ENCODE results near the gene GNAO1. TPM values are rescaled to one million over a fixed set of nuclear protein-coding genes. Genes with fewer than 3 reads are reported as not detected.

GNAO1 gene
- total and polyA plus RNA-seq, 2 of the 13 experiments (the other 11 are each of a cell fraction or from before 2014, with no cell fraction given): not detected

- Histone ChIP-seq H3K79me2 (ENCODE audit: insufficient read depth, low read length) (no peaks in the 10 kb centered on the region), H3K9ac (ENCODE audit: insufficient read depth, low read depth, low read length) (no peak overlapping the region), H3K27me3 (ENCODE audit: control insufficient read depth in 1 of 2, insufficient read depth in 2 of 2, low read length in 2 of 2) (peaks cover 0 to 8% of the 10 kb centered on the region in 2 experiments; a peak in 3 of 5 replicates), H4K20me1 (ENCODE audit: insufficient read depth, low read length) (no peaks in the 10 kb centered on the region), H3K4me1 (ENCODE audit: insufficient read depth, low read length) (no peaks in the 10 kb centered on the region), H3K9me3 (ENCODE audit: low read length) (no peaks in the 10 kb centered on the region), H3K27ac (ENCODE audit: extremely low read length, insufficient read depth, low read length) (no peak overlapping the region), H3K4me3 (replicated peaks in 1 of 3; ENCODE audit: insufficient read depth in 1 of 3, low read depth in 2 of 3, low read length in 3 of 3) (no peak overlapping the region), H3K4me2 (ENCODE audit: low read depth, low read length) (no peak overlapping the region), H3K36me3 (replicated peaks in 1 of 2; ENCODE audit: control insufficient read depth in 1 of 2, insufficient read depth in 2 of 2, low read length in 2 of 2) (no peaks in the 10 kb centered on the region), H2AFZ (ENCODE audit: low read length) (no peak overlapping the region)
- CTCF ChIA-PET (ENCODE audit: low intra/inter-chr PET ratio, low total read pairs): no interaction called here
- FAIRE-seq (no peak), DNase-seq (ENCODE audit: low spot score) (no peak), ATAC-seq (no peak)
- no TSS peak for BruUV-seq (replicated peaks)
- POLR2A ChIA-PET: no interaction called here
- TF ChIP-seq FOXP1 (IDR thresholded peaks at IDR 0.05): no peak
- TF ChIP-seq FOXP1 (CRISPR knock-in tag; IDR thresholded peaks at IDR 0.05): no peak
- TF ChIP-seq ZNF775 (CRISPR knock-in tag; IDR thresholded peaks at IDR 0.05; ENCODE audit: borderline replicate concordance): no peak
- TF ChIP-seq ZNF678 (CRISPR knock-in tag; IDR thresholded peaks at IDR 0.05): no peak
- TF ChIP-seq RBAK (CRISPR knock-in tag; IDR thresholded peaks at IDR 0.05): no peak
- TF ChIP-seq ZNF563 (CRISPR knock-in tag; IDR thresholded peaks at IDR 0.05): no peak
- TF ChIP-seq SOX13 (IDR thresholded peaks at IDR 0.05): no peak
- TF ChIP-seq SOX13 (CRISPR knock-in tag; conservative IDR thresholded peaks at IDR 0.05 in 1 of 2, IDR thresholded peaks at IDR 0.05 in 1 of 2): no peak
- TF ChIP-seq ZBTB8A (CRISPR knock-in tag; IDR thresholded peaks at IDR 0.05; ENCODE audit: borderline replicate concordance, low read depth): no peak
- no peak for TF ChIP-seq FUBP1 (CRISPR knock-in tag; IDR thresholded peaks at IDR 0.05; ENCODE audit: borderline replicate concordance)
- TF ChIP-seq ZNF367 (CRISPR knock-in tag; IDR thresholded peaks at IDR 0.05; ENCODE audit: borderline replicate concordance): no peak
- no peak for TF ChIP-seq KLF16 (CRISPR knock-in tag; IDR thresholded peaks at IDR 0.05)
- no peak for TF ChIP-seq ZNF205 (CRISPR knock-in tag; IDR thresholded peaks at IDR 0.05)
- WGBS (ENCODE audit: low lambda C conversion rate): 51% methylated on average over 6 of the region's 9 CpGs
- intact Hi-C loops (cut with micrococcal nuclease; ENCODE audit: unreplicated experiment) (no loop called here), in situ Hi-C loops (cut with HindIII; ENCODE audit: extremely low pct_ligation_motif_present, low pct_unique_long_range_greater_than_20kb) (loop anchor here (10.0 kb wide), 1 partner anchor 234 kb away; no protein-coding TSS in a partner anchor)
Measured at GRCh38 chr16:56278196-56278855, 87.0 kb downstream of the GNAO1 start.

Measured in HepG2 (cell line).